Caco-2 (cell line): Measurements from ENCODE around the gene PPM1K. TPM values are rescaled to one million over a fixed set of nuclear protein-coding genes. Genes with fewer than 3 reads are reported as not detected.
A peak's percentile ranks its signal among the peaks of the same experiment; 100 is the strongest.

ENCODE experiments used
- BruUV-seq: library from RNA; stranded (reverse); fragments of 400-500 nt; replicated peaks from 2 replicates; lab custom pipeline; 2021; lab: Mats Ljungman, UMichigan
- CTCF ChIA-PET: fragments of 300-600 bp; sonication (Branson Sonifier 250); formaldehyde crosslinking; loops from one replicate; lab custom pipeline; 2022; ENCODE audit warnings: antibody characterized with exemption; lab: Charles Lee
- POLR2A ChIA-PET: fragments of 300-600 bp; sonication (Branson Sonifier 250); formaldehyde crosslinking; loops from one replicate; lab custom pipeline; 2022; ENCODE audit warnings: antibody characterized with exemption; lab: Charles Lee
- DNase-seq, 2 experiments: peaks; one replicate each; pipeline versions ENCODE4 v3.0.0 to v3.0.0-alpha.2; 2020 to 2022
- H3K27me3 ChIP-seq: replicated peaks from 2 replicates; pipeline ENCODE4 v1.6.0; 2011; ENCODE audit warnings: low read length; ENCODE audit not compliant: control insufficient read depth, insufficient read depth
- H3K36me3 ChIP-seq: 2 replicates; pipeline ENCODE4 v1.5.1; 2011; ENCODE audit warnings: low read length; ENCODE audit not compliant: control insufficient read depth, insufficient read depth
- H3K4me1 ChIP-seq: fragments of 250-450 bp; sonication (Bioruptor Pico); 2 replicates; pipeline ENCODE4 v1.5.1; 2020; ENCODE audit warnings: mild to moderate bottlenecking
- H3K4me3 ChIP-seq: 2 replicates; pipeline ENCODE4 v1.5.1; 2011; ENCODE audit warnings: low read depth, mild to moderate bottlenecking, control low read depth, low read length
- H3K9me3 ChIP-seq: fragments of 250-450 bp; sonication (Bioruptor Pico); 2 replicates; pipeline ENCODE4 v1.5.1; 2020; ENCODE audit warnings: mild to moderate bottlenecking, moderate library complexity
- H3K27ac Mint-ChIP-seq: one replicate; pipeline ENCODE4 v1.8.0; 2022; ENCODE audit warnings: mixed read lengths; ENCODE audit not compliant: unreplicated experiment
- H3K27me3 Mint-ChIP-seq: one replicate; pipeline ENCODE4 v1.8.0; 2022; ENCODE audit warnings: mixed read lengths; ENCODE audit not compliant: insufficient read depth, unreplicated experiment
- H3K36me3 Mint-ChIP-seq: one replicate; pipeline ENCODE4 v1.8.0; 2022; ENCODE audit warnings: mild to moderate bottlenecking, mixed read lengths; ENCODE audit not compliant: insufficient read depth, unreplicated experiment
- H3K4me1 Mint-ChIP-seq: one replicate; pipeline ENCODE4 v1.8.0; 2022; ENCODE audit warnings: low read depth, mixed read lengths; ENCODE audit not compliant: unreplicated experiment
- H3K4me3 Mint-ChIP-seq: one replicate; pipeline ENCODE4 v1.8.0; 2022; ENCODE audit warnings: mild to moderate bottlenecking, moderate library complexity, mixed read lengths; ENCODE audit not compliant: unreplicated experiment
- H3K9me3 Mint-ChIP-seq: one replicate; pipeline ENCODE4 v1.8.0; 2022; ENCODE audit warnings: mixed read lengths; ENCODE audit not compliant: unreplicated experiment
- CTCF ChIP-seq, 2 experiments: fragments of 200-600 bp in 1 of 2; IDR thresholded peaks; 1 replicate in 1 of 2; 2 replicates in 1 of 2; pipeline versions ENCODE4 v1.5.1 to v1.8.0; 2011 to 2022; ENCODE audit warnings: antibody characterized with exemption in 1 of 2, control low read depth in 1 of 2, inconsistent platforms in 1 of 2, low read depth in 1 of 2, low read length in 1 of 2, mild to moderate bottlenecking in 1 of 2, moderate library complexity in 1 of 2; ENCODE audit not compliant: insufficient read depth in 1 of 2, severe bottlenecking in 1 of 2, unreplicated experiment in 1 of 2
- intact Hi-C: fragments of 100-400 bp; cut with micrococcal nuclease; formaldehyde crosslinking; loops from one replicate; pipeline ENCODE4 v1.10.0; 2022; ENCODE audit not compliant: unreplicated experiment
- total RNA-seq: library from RNA; stranded (reverse); gene quantifications from 2 replicates; pipeline ENCODE4 v1.2.3, GENCODE V29; 2022

PPM1K gene
- total RNA-seq, 1 experiment from 2014 or later: 23.8 TPM

GRCh38 chr4:88275516-88275915, 8.8 kb downstream of the PPM1K start:
- no peak overlapping the region for H3K27ac Mint-ChIP-seq
- Histone ChIP-seq H3K9me3 (no peaks in the 10 kb centered on the region), H3K27me3 (no peaks in the 10 kb centered on the region), H3K4me1 (peaks cover 52% of the 10 kb centered on the region), H3K4me3 (no peak overlapping the region), H3K36me3 (no peaks in the 10 kb centered on the region; the same call in 1 of the 2 replicates)
- ChIA-PET POLR2A (no interaction called here), CTCF (no interaction called here)
- intact Hi-C loops: no loop called here
- peaks cover 13% of the 10 kb centered on the region for H3K4me1 Mint-ChIP-seq
- DNase-seq: no peak
- no peak for TF ChIP-seq CTCF (IDR thresholded peaks at IDR 0.05; ENCODE audit: insufficient read depth in 1 of 2, low read depth in 1 of 2, low read length in 1 of 2, severe bottlenecking in 1 of 2, unreplicated experiment in 1 of 2)
- no peaks in the 10 kb centered on the region for H3K9me3 Mint-ChIP-seq
- H3K4me3 Mint-ChIP-seq: peak overlapping the region; percentile 29
- no peaks in the 10 kb centered on the region for H3K36me3 Mint-ChIP-seq
- BruUV-seq: no TSS peak
- no peaks in the 10 kb centered on the region for H3K27me3 Mint-ChIP-seq

- no peak for DNase-seq
- no peaks in the 10 kb centered on the region for H3K4me1 ChIP-seq
- Mint-ChIP-seq H3K4me1 (no peaks in the 10 kb centered on the region), H3K27me3 (no peaks in the 10 kb centered on the region), H3K9me3 (no peaks in the 10 kb centered on the region), H3K27ac (no peak overlapping the region), H3K36me3 (no peaks in the 10 kb centered on the region), H3K4me3 (no peak overlapping the region)
- no peaks in the 10 kb centered on the region for H3K9me3 ChIP-seq
- CTCF ChIA-PET: interaction anchor here (0.6 kb wide), 1 partner anchor 214 kb away, joined by 3 read pairs; no protein-coding TSS in a partner anchor
- no TSS peak for BruUV-seq
- no peaks in the 10 kb centered on the region for H3K27me3 ChIP-seq
- TF ChIP-seq CTCF (IDR thresholded peaks at IDR 0.05; ENCODE audit: insufficient read depth in 1 of 2, low read depth in 1 of 2, low read length in 1 of 2, severe bottlenecking in 1 of 2, unreplicated experiment in 1 of 2): no peak
- no peaks in the 10 kb centered on the region; the same call in 1 of the 2 replicates for H3K36me3 ChIP-seq
- intact Hi-C loops: no loop called here
- no peak overlapping the region for H3K4me3 ChIP-seq
- POLR2A ChIA-PET: no interaction called here
Observed at GRCh38 chr4:88268913-88269312, 15.4 kb downstream of the PPM1K start.

GRCh38 chr4:88264336-88264735, 20.0 kb downstream of the PPM1K start:
- intact Hi-C loops: no loop called here
- no peak overlapping the region for H3K27ac Mint-ChIP-seq
- Histone ChIP-seq H3K36me3 (no peaks in the 10 kb centered on the region), H3K27me3 (no peaks in the 10 kb centered on the region), H3K4me1 (no peaks in the 10 kb centered on the region), H3K4me3 (no peak overlapping the region), H3K9me3 (no peaks in the 10 kb centered on the region)
- CTCF ChIA-PET: interaction anchor here (1.2 kb wide), 1 partner anchor 9 kb away, joined by 3 read pairs; no protein-coding TSS in a partner anchor
- H3K4me1 Mint-ChIP-seq: no peaks in the 10 kb centered on the region
- no peak for DNase-seq
- no peaks in the 10 kb centered on the region for H3K36me3 Mint-ChIP-seq
- POLR2A ChIA-PET: no interaction called here
- TF ChIP-seq CTCF (IDR thresholded peaks at IDR 0.05; ENCODE audit: insufficient read depth in 1 of 2, low read depth in 1 of 2, low read length in 1 of 2, severe bottlenecking in 1 of 2, unreplicated experiment in 1 of 2): no peak
- BruUV-seq: no TSS peak
- H3K9me3 Mint-ChIP-seq: no peaks in the 10 kb centered on the region
- no peaks in the 10 kb centered on the region for H3K27me3 Mint-ChIP-seq
- no peak overlapping the region for H3K4me3 Mint-ChIP-seq
